Adipocyte (in vitro differentiated cells): ENCODE data around the gene ZNF837.

Source experiments
- DNase-seq: peaks from one replicate; pipeline ENCODE4 v3.0.0-alpha.2; 2015; ENCODE audit warnings: low read depth
- H3K27me3 ChIP-seq: replicated peaks from 2 replicates; pipeline ENCODE4 v1.7.0; 2013; ENCODE audit warnings: mild to moderate bottlenecking, low read length, moderate library complexity; ENCODE audit not compliant: control insufficient read depth, insufficient read depth
- H3K36me3 ChIP-seq: 2 replicates; pipeline ENCODE4 v1.7.0; 2013; ENCODE audit warnings: low read length, mild to moderate bottlenecking, moderate library complexity; ENCODE audit not compliant: control insufficient read depth, insufficient read depth, severe bottlenecking
- H3K4me1 ChIP-seq: 2 replicates; pipeline ENCODE4 v1.7.0; 2013; ENCODE audit warnings: mild to moderate bottlenecking, low read length, moderate library complexity; ENCODE audit not compliant: control insufficient read depth, insufficient read depth
- H3K4me3 ChIP-seq: 2 replicates; pipeline ENCODE4 v1.7.0; 2013; ENCODE audit warnings: mild to moderate bottlenecking, low read length, moderate library complexity
- H3K9ac ChIP-seq: 2 replicates; pipeline ENCODE4 v1.7.0; 2013; ENCODE audit warnings: mild to moderate bottlenecking, low read length, moderate library complexity
- H3K9me3 ChIP-seq: 2 replicates; pipeline ENCODE4 v1.7.0; 2013; ENCODE audit warnings: mild to moderate bottlenecking, low read length, moderate library complexity; ENCODE audit not compliant: control insufficient read depth

The ZNF837 gene

DNA sequence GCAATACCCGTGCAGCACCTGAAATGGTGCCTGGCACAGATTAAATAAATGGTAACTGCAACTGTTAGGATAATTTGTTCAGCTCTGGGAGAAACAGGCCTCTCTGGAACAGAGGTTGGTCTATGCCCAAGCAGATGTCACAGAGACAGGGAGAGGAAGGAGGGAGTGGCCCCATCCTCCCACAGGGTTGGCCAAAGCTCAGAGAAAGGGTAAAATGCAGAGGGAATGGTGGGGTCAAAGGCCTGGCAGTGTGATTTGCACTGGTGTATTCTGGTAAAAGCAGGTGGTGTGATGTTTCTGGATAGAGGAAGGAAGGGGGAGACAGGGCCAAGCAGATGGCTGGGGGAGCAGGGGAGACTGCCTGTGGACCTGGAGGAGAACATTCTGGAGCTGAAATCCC, 44.6 kb downstream of the ZNF837 start:
- no peak overlapping the region for H3K4me3 ChIP-seq
- H3K4me1 ChIP-seq: no peaks in the 10 kb centered on the region
- H3K36me3 ChIP-seq: peaks cover 27% of the 10 kb centered on the region
- no peaks in the 10 kb centered on the region for H3K27me3 ChIP-seq
- no peaks in the 10 kb centered on the region for H3K9me3 ChIP-seq
- H3K9ac ChIP-seq: no peak overlapping the region
- DNase-seq: no peak

DNA sequence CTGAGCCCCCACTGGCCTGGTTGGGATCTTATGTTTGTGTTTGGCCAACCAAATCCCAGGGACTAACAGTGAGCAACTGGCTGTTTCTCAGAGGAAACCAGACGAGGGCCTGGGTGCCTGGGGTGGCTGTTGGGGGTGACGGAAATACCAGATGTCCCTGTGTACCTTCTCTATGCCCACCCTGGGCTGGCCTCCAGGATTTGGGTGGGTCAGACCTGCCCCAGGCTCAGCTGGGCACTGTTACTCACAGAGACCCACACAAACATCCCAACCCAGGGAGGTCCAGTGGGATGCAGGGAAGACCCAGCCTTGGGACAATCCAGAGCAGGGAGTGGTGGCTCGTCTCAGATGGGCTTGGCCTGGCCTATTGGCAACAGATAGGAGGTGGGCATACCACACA, 45.2 kb downstream of the ZNF837 start:
- Histone ChIP-seq H3K9me3 (no peaks in the 10 kb centered on the region), H3K4me3 (no peak overlapping the region), H3K4me1 (peaks cover 3% of the 10 kb centered on the region), H3K27me3 (no peaks in the 10 kb centered on the region), H3K36me3 (peaks cover 27% of the 10 kb centered on the region), H3K9ac (no peak overlapping the region)
- DNase-seq: no peak

DNA sequence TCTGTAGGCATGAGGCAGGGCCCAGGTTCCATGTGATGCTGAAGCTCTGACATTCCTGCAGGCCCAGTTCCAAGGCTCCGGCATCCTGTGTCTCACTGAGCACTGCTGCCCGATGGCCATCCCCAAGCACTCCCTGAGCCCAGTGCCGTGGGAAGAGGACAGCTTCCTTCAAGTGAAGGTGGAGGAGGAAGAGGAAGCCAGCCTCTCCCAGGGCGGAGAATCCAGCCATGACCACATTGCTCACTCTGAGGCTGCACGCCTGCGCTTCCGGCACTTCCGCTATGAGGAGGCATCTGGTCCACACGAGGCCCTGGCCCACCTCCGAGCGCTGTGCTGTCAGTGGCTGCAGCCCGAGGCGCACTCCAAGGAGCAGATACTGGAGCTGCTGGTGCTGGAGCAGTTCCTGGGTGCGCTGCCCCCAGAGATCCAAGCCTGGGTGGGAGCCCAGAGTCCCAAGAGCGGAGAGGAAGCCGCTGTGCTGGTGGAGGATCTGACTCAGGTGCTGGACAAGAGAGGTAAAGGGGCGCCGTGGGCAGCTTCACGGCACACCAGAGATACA, 46.1 kb downstream of the ZNF837 start:
- H3K9me3 ChIP-seq: no peaks in the 10 kb centered on the region
- no peak for DNase-seq
- H3K4me3 ChIP-seq: no peak overlapping the region
- peaks cover 4% of the 10 kb centered on the region for H3K4me1 ChIP-seq
- H3K27me3 ChIP-seq: no peaks in the 10 kb centered on the region
- peaks cover 27% of the 10 kb centered on the region for H3K36me3 ChIP-seq
- H3K9ac ChIP-seq: no peak overlapping the region

DNA sequence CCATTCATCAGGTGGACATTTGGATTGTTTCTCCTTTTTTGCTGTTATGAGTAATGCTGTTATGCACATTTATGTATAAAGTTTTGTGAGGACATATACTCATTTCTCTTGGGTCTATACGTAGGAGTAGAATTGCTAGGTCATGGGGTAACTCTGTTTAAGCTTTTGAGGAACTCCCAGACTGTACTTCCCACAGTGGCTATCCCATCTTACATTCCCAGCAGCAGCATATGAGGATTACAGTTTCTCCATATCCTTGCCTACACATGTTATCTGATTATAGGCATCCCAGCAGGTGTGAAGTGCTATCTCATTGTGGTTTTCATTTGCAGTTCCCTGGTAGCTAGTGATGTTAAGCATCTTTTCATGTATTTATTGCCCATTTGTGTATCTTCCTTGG, 48.1 kb downstream of the ZNF837 start:
- Histone ChIP-seq H3K9ac (no peak overlapping the region), H3K36me3 (peaks cover 11% of the 10 kb centered on the region), H3K4me3 (no peak overlapping the region), H3K27me3 (no peaks in the 10 kb centered on the region), H3K4me1 (peaks cover 11% of the 10 kb centered on the region), H3K9me3 (no peaks in the 10 kb centered on the region)
- DNase-seq: no peak

DNA sequence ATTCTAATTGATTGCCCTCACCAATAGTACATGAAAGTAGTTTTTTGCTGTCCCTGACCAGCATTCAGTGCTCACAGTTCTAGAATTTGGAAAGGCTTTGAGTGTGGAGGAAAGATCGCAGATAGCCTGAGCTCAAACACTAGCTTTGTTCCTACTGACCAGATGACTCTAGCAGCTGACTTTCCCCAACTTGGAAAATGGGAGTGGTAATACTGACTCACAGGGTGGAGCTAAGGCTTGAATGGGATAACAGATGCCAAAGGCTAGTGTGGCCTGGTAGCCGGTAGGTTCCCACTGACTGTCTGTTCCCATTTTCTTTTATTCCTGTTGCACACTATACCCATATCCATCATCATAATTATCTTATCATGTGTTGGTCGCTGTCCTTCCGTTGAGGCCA, 50.4 kb downstream of the ZNF837 start:
- DNase-seq: peak; percentile 45
- peaks cover 18% of the 10 kb centered on the region for H3K4me1 ChIP-seq
- peaks cover 8% of the 10 kb centered on the region for H3K36me3 ChIP-seq
- H3K27me3 ChIP-seq: no peaks in the 10 kb centered on the region
- H3K9ac ChIP-seq: peak overlapping the region; percentile 63
- no peaks in the 10 kb centered on the region for H3K9me3 ChIP-seq
- no peak overlapping the region for H3K4me3 ChIP-seq

DNA sequence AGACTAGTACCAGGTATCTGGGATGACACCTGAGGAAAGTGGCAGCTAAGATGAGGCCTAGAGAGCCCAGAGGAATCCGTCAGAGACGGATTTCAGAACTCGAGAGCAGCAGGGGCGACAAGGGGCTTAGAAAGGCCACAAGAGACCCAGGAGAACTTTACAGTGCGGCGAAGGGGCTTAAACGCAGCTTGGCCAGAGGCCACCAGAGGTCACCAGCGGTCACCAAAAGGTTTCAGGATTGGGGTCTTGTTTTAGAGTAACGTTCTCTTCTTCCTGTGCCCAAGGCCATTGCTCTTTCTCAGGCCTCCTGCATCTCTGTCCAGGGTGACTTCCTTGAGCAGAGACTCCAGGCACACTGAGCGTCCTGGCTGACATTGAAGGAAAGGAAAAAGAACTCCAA, 51.8 kb downstream of the ZNF837 start:
- no peak for DNase-seq
- Histone ChIP-seq H3K9ac (no peak overlapping the region), H3K4me1 (peaks cover 19% of the 10 kb centered on the region), H3K9me3 (no peaks in the 10 kb centered on the region), H3K4me3 (no peak overlapping the region), H3K36me3 (no peaks in the 10 kb centered on the region), H3K27me3 (no peaks in the 10 kb centered on the region)

DNA sequence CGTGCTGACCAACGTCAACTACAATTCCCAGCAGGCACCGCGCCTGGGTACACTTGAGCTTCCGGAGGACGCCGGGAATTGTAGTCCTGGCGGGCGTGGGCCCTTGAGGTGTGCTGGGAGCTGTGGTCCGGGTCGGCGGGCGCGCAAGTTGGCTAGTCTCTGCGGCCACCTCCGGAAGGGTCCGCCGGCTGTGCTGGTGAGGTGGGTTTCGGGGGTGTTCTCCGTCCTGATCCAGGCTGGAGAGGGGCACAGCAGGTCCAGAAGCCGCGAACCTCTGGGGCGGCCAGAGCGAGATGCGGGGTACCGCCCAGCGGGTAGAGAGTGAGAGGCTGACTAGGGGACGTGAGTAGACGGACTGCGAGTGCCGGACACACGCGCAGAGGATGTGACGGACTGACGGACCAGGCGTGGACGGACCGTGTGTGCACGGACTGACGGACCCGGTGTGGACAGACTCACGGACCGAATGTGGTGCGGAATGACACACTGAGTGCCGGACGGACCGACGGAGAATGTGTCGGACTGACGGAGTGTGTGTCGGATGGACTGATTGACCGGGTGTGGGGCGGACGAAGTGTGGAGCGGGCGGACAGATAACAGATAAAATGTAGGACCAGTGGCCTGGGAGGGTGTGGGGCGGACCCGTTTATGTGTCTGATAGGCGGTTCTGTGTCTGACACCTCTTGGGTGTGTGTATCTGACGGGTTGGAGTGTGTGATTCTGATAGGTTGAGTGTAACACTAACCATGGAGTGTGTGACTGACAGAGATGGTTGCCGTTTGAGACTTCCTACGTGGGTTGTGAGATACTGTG, 53.7 kb downstream of the ZNF837 start, which contains the start of gene ZSCAN22:
Gene ZSCAN22, plus strand, starts transcription at position 81 of the 813 bp plus-strand sequence. CDS start 7,809 bp downstream, outside the sequence.
- peaks cover 19% of the 10 kb centered on the region for H3K4me1 ChIP-seq

DNA sequence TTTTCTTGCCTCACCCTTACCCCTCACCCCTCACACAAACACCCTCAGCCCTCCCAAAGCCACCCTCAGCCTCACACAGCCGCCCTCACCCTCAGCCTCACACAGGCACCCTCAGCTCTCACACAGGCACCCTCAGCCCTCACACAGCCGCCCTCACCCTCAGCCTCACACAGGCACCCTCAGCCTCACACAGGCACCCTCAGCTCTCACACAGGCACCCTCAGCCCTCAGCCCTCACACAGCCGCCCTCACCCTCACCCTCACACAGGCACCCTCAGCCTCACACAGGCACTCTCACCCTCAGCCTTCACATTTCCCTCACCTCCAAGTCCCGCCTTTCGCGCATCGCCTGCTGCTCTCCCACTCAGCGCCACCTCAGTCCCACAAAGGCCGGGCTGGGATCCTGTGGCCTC, 54.3 kb downstream of the ZNF837 start:
- H3K9me3 ChIP-seq: no peaks in the 10 kb centered on the region
- peak; percentile 6 for DNase-seq
- peak overlapping the region; percentile 91 for H3K9ac ChIP-seq
- H3K4me1 ChIP-seq: peaks cover 19% of the 10 kb centered on the region
- no peaks in the 10 kb centered on the region for H3K36me3 ChIP-seq
- peak overlapping the region; percentile 92 for H3K4me3 ChIP-seq
- no peaks in the 10 kb centered on the region for H3K27me3 ChIP-seq

More for the DNA sequence above, 53.7 kb downstream of the ZNF837 start, which contains the start of gene ZSCAN22:
- Histone ChIP-seq H3K9ac (peak within 1 kb of the TSS; percentile 91), H3K36me3 (no peaks in the 10 kb centered on the region), H3K4me3 (peak within 1 kb of the TSS; percentile 92), H3K27me3 (no peaks in the 10 kb centered on the region), H3K9me3 (no peaks in the 10 kb centered on the region)
- DNase-seq: peak; percentile 99

DNA sequence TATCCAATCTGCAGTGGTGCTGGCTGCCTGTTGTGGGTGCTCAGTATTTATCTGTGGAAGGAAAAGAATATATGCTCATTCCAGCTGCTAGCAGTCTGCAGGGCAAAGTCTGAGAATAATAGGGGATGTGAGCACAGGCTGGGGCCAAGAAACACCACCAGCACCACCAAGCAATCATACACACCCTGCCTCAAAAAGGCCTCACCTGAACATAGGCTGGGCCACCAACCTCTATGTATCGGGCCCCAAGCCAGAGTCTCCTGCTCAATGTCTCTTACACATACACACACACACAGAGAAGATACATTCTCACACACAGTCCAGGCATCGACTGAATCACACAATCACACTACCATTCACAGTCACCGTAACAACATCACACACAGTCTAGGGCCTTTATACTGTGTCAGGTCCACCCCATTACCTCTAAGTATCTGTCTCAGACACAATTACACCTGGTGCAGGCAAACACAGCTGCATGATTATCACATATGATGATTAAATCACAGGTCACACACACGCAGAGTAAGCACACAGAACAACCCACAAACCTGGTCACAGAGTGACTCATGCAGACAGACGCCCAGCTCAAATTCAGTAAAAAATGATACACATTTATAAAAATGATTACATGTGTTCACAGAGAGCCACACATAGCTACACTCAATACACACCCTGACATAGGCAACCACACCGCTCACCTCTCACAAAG, 55.4 kb downstream of the ZNF837 start:
- H3K36me3 ChIP-seq: no peaks in the 10 kb centered on the region
- no peaks in the 10 kb centered on the region for H3K9me3 ChIP-seq
- H3K27me3 ChIP-seq: no peaks in the 10 kb centered on the region
- DNase-seq: peak; percentile 23
- peak overlapping the region; percentile 91 for H3K9ac ChIP-seq
- H3K4me3 ChIP-seq: peak overlapping the region; percentile 92
- peaks cover 15% of the 10 kb centered on the region for H3K4me1 ChIP-seq

DNA sequence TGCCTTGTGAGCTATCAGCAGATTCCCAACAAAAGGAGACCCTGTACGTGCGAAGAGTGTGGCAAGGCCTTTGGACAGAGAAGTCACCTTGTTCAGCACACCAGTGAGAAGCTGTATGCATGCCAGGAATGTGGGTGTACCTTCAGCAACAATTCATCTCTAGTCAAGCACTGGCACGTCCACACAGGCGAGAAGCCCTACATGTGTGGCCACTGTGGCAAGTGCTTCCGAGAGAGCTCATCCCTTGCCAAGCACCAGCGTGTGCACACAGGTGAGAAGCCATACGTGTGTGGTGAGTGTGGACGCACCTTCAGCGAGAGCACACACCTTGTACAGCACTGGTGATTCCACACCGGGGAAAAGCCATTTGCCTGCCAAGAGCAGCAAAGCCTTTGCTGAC, 61.6 kb downstream of the ZNF837 start:
- H3K4me1 ChIP-seq: no peaks in the 10 kb centered on the region
- H3K36me3 ChIP-seq: peaks cover 12% of the 10 kb centered on the region
- H3K4me3 ChIP-seq: no peak overlapping the region
- H3K9ac ChIP-seq: no peak overlapping the region
- H3K9me3 ChIP-seq: no peaks in the 10 kb centered on the region
- no peaks in the 10 kb centered on the region for H3K27me3 ChIP-seq
- no peak for DNase-seq

DNA sequence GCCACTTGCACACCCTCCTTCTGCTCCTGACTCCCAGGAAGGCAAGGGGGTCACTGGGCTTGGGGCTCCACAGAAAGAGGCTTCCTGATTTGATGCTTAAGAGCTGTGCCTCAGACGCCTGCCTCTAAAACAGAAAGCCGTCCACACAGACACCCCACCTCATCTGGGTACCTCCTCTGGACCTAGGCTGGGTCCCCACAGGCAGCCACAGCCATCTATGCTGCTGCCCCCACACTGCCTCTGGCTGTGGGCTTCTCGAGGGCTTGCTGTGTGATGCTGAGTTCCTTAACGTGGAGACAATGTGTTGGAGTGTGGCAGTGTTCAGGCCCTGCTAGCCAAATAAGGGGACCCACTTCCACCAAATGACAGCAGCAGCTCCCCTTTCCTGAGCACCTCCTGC, 62.5 kb downstream of the ZNF837 start:
- Histone ChIP-seq H3K9me3 (no peaks in the 10 kb centered on the region), H3K4me3 (no peak overlapping the region), H3K4me1 (no peaks in the 10 kb centered on the region), H3K9ac (no peak overlapping the region), H3K27me3 (no peaks in the 10 kb centered on the region), H3K36me3 (peaks cover 20% of the 10 kb centered on the region)
- no peak for DNase-seq
